ENCODE results near the gene CYP46A1.

DNA sequence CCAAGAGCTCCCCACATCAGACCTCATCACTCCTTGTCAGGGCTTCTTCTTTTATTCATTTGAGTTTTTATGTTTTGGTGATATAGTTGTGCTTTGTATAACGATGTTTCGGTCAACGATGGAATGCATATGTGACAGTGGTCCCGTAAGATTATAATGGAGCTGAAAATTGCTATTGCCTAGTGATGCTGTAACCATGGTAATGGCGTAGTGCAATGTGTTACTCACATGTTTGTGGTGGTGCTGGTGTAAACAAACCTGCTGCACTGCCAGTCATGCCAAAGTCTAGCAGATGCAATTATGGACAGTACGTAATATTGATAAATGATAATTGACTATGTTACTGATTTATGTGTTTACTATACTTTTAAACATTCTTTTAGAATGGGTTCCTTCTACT, 16.3 kb downstream of the CYP46A1 start:
- TF ChIP-seq, protein P1, sequence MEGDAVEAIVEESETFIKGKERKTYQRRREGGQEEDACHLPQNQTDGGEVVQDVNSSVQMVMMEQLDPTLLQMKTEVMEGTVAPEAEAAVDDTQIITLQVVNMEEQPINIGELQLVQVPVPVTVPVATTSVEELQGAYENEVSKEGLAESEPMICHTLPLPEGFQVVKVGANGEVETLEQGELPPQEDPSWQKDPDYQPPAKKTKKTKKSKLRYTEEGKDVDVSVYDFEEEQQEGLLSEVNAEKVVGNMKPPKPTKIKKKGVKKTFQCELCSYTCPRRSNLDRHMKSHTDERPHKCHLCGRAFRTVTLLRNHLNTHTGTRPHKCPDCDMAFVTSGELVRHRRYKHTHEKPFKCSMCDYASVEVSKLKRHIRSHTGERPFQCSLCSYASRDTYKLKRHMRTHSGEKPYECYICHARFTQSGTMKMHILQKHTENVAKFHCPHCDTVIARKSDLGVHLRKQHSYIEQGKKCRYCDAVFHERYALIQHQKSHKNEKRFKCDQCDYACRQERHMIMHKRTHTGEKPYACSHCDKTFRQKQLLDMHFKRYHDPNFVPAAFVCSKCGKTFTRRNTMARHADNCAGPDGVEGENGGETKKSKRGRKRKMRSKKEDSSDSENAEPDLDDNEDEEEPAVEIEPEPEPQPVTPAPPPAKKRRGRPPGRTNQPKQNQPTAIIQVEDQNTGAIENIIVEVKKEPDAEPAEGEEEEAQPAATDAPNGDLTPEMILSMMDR (IDR thresholded peaks at IDR 0.05), result no peak
- no peak for TF ChIP-seq POLR2A (IDR thresholded peaks at IDR 0.05)
